Neural progenitor cell (in vitro differentiated cells): ENCODE data around the gene ZFR2. TPM values are rescaled to one million over a fixed set of nuclear protein-coding genes. Genes with fewer than 3 reads are reported as not detected.

Experiments
- DNase-seq: peaks from one replicate; pipeline ENCODE4 v3.0.0-alpha.2; 2016; ENCODE audit warnings: low spot score
- H2AFZ ChIP-seq: fragments of 200-600 bp; sonication (generic); replicated peaks from 2 replicates; pipeline ENCODE4 v1.6.1; 2016; ENCODE audit warnings: antibody characterized with exemption
- H3F3A ChIP-seq: fragments of 200-600 bp; sonication (generic); 2 replicates; pipeline ENCODE4 v1.6.1; 2016; ENCODE audit warnings: antibody characterized with exemption, low read depth
- H3K27ac ChIP-seq: fragments of 200-600 bp; sonication (generic); 2 replicates; pipeline ENCODE4 v1.5.1; 2016; ENCODE audit warnings: mild to moderate bottlenecking
- H3K27me3 ChIP-seq: fragments of 200-600 bp; sonication (generic); 2 replicates; pipeline ENCODE4 v1.6.1; 2016; ENCODE audit warnings: mild to moderate bottlenecking, moderate library complexity
- H3K36me3 ChIP-seq: fragments of 200-600 bp; sonication (generic); 2 replicates; pipeline ENCODE4 v1.5.1; 2016
- H3K4me1 ChIP-seq: fragments of 200-600 bp; sonication (generic); 2 replicates; pipeline ENCODE4 v1.6.1; 2016; ENCODE audit warnings: mixed run types
- H3K4me2 ChIP-seq: fragments of 200-600 bp; sonication (generic); 2 replicates; pipeline ENCODE4 v1.6.1; 2016
- H3K4me3 ChIP-seq: fragments of 200-600 bp; sonication (generic); 2 replicates; pipeline ENCODE4 v1.5.1; 2016
- H3K79me2 ChIP-seq: fragments of 200-600 bp; sonication (generic); 2 replicates; pipeline ENCODE4 v1.6.1; 2016; ENCODE audit warnings: low read depth
- H3K9ac ChIP-seq: fragments of 200-600 bp; sonication (generic); 2 replicates; pipeline ENCODE4 v1.6.1; 2016
- H3K9me3 ChIP-seq: fragments of 200-600 bp; sonication (generic); 2 replicates; pipeline ENCODE4 v1.5.1; 2016; ENCODE audit warnings: low read depth
- H4K20me1 ChIP-seq: fragments of 200-600 bp; sonication (generic); 2 replicates; pipeline ENCODE4 v1.6.1; 2016; ENCODE audit warnings: low read depth
- H3K27ac Mint-ChIP-seq: 3 replicates; pipeline ENCODE4 v1.8.0; 2021; ENCODE audit warnings: mixed read lengths
- H3K27me3 Mint-ChIP-seq: 2 replicates; pipeline ENCODE4 v1.8.0; 2022; ENCODE audit warnings: low read depth, mild to moderate bottlenecking, inconsistent platforms, moderate library complexity, mixed read lengths; ENCODE audit not compliant: insufficient read depth
- H3K36me3 Mint-ChIP-seq: 3 replicates; pipeline ENCODE4 v1.8.0; 2021; ENCODE audit warnings: mixed read lengths
- H3K4me1 Mint-ChIP-seq: 3 replicates; pipeline ENCODE4 v1.8.0; 2021; ENCODE audit warnings: mixed read lengths
- H3K4me3 Mint-ChIP-seq: 3 replicates; pipeline ENCODE4 v1.8.0; 2021; ENCODE audit warnings: mild to moderate bottlenecking, moderate library complexity, mixed read lengths
- H3K9me3 Mint-ChIP-seq: 3 replicates; pipeline ENCODE4 v1.8.0; 2020; ENCODE audit warnings: mixed read lengths
- CTCF ChIP-seq: fragments of 200-600 bp; sonication (generic); IDR thresholded peaks from 2 replicates; pipeline ENCODE4 v1.5.1; 2017; ENCODE audit warnings: antibody characterized with exemption, mild to moderate bottlenecking
- EZH2 ChIP-seq: fragments of 200-600 bp; sonication (generic); IDR thresholded peaks from 2 replicates; pipeline ENCODE4 v1.6.1; 2017; ENCODE audit warnings: antibody characterized with exemption, mild to moderate bottlenecking, moderate library complexity
- EZH2phosphoT487 ChIP-seq: fragments of 200-600 bp; sonication (generic); IDR thresholded peaks from 2 replicates; pipeline ENCODE4 v1.6.1; 2017; ENCODE audit warnings: antibody characterized with exemption
- total RNA-seq: library from RNA; depleted of rRNA; stranded (reverse); fragments of >200 nt; gene quantifications from 2 replicates; pipeline ENCODE4 v1.2.3, GENCODE V29; 2015; ENCODE audit warnings: low replicate concordance

The ZFR2 gene
- total RNA-seq, 1 donor from 2014 or later, result 8.9 TPM

DNA sequence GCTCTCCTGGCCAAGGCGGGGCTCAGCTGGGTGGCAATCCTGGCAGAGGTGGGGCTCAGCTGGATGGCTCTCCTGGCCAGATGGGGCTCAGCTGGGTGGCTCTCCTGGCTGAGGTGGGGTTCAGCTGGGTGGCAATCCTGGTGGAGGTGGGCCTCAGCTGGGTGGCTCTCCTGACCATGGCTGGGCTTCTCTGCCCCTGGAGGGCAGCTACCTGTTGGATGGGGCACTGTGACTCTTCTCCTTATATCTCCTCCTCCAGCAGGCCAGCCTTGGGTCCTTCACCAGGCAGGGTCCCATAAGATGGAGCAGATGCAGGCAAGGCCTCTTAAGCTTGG lies 16.7 kb downstream of the ZFR2 start:
- Mint-ChIP-seq H3K27me3 (no peaks in the 10 kb centered on the region), H3K36me3 (peaks cover 34% of the 10 kb centered on the region), H3K27ac (no peak overlapping the region), H3K4me1 (no peaks in the 10 kb centered on the region), H3K4me3 (no peak overlapping the region), H3K9me3 (peaks cover 14% of the 10 kb centered on the region)
- no peaks in the 10 kb centered on the region for H4K20me1 ChIP-seq
- no peak for DNase-seq
- TF ChIP-seq EZH2phosphoT487, result no peak
- TF ChIP-seq EZH2, result no peak
- no peak for TF ChIP-seq CTCF
- no peaks in the 10 kb centered on the region for H3K4me1 ChIP-seq
- H3K4me2 ChIP-seq, result no peak overlapping the region
- H3K9me3 ChIP-seq, result no peaks in the 10 kb centered on the region
- no peaks in the 10 kb centered on the region for H3K36me3 ChIP-seq
- no peak overlapping the region for H3K4me3 ChIP-seq
- no peak overlapping the region for H2AFZ ChIP-seq
- H3K27ac ChIP-seq, result no peak overlapping the region
- no peaks in the 10 kb centered on the region for H3F3A ChIP-seq
- H3K27me3 ChIP-seq, result no peaks in the 10 kb centered on the region
- no peaks in the 10 kb centered on the region for H3K79me2 ChIP-seq
- no peak overlapping the region for H3K9ac ChIP-seq

- DNase-seq, result no peak
- Mint-ChIP-seq H3K4me1 (no peaks in the 10 kb centered on the region), H3K27me3 (no peaks in the 10 kb centered on the region), H3K9me3 (peaks cover 14% of the 10 kb centered on the region), H3K27ac (no peak overlapping the region), H3K4me3 (no peak overlapping the region), H3K36me3 (peaks cover 34% of the 10 kb centered on the region)
- Histone ChIP-seq H3K79me2 (no peaks in the 10 kb centered on the region), H3K27me3 (no peaks in the 10 kb centered on the region), H3F3A (no peaks in the 10 kb centered on the region), H3K9me3 (no peaks in the 10 kb centered on the region), H3K27ac (no peak overlapping the region), H3K36me3 (no peaks in the 10 kb centered on the region), H2AFZ (no peak overlapping the region), H3K4me3 (no peak overlapping the region), H3K9ac (no peak overlapping the region), H4K20me1 (no peaks in the 10 kb centered on the region), H3K4me2 (no peak overlapping the region), H3K4me1 (no peaks in the 10 kb centered on the region)
- TF ChIP-seq CTCF (no peak), EZH2phosphoT487 (no peak), EZH2 (no peak)
Observed at GRCh38 chr19:3851254-3852176, 17.3 kb downstream of the ZFR2 start.

DNA sequence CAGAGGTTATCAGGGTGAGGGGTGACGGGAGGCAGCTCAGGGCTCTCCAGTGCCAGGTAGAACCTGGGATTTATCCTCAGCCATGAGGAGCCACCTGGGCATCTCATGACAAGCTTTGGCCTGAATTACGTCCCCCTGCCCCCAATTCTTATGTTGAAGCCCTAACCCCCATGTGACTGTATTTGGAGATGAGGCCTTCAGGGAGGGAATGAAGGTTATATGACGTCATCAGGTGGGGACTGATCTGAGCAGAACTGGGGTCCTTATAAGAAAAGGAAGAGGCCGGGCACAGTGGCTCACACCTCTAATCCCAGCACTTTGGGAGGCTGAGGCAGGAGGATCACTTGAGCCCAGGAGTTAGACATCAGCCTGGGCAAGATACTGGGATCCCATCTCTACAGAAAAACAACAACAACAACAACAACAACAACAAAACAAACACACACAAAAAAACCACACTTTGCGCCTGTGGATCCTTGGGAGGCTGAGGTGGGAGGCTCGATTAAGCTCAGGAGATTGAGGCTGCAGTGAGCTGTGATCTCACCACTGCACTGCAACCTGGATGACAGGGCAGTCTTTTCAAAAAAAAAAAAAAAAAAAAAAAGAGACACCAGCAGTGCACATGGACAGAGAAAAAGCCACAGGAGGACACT lies 18.4 kb downstream of the ZFR2 start:
- Histone ChIP-seq H2AFZ (no peak overlapping the region), H3K4me2 (no peak overlapping the region), H3K27me3 (no peaks in the 10 kb centered on the region), H3K27ac (no peak overlapping the region), H3K4me1 (no peaks in the 10 kb centered on the region), H4K20me1 (no peaks in the 10 kb centered on the region), H3K9me3 (no peaks in the 10 kb centered on the region), H3F3A (no peaks in the 10 kb centered on the region), H3K79me2 (no peaks in the 10 kb centered on the region), H3K36me3 (no peaks in the 10 kb centered on the region), H3K9ac (no peak overlapping the region), H3K4me3 (no peak overlapping the region)
- H3K27ac Mint-ChIP-seq, result no peak overlapping the region
- H3K4me1 Mint-ChIP-seq, result no peaks in the 10 kb centered on the region
- H3K9me3 Mint-ChIP-seq, result peaks cover 14% of the 10 kb centered on the region
- no peaks in the 10 kb centered on the region for H3K27me3 Mint-ChIP-seq
- TF ChIP-seq CTCF (no peak), EZH2phosphoT487 (no peak), EZH2 (no peak)
- H3K4me3 Mint-ChIP-seq, result no peak overlapping the region
- DNase-seq, result no peak
- H3K36me3 Mint-ChIP-seq, result peaks cover 29% of the 10 kb centered on the region
